GM12878 (cell line): ENCODE data around the gene SAYSD1. TPM values are rescaled to one million over a fixed set of nuclear protein-coding genes. Genes with fewer than 3 reads are reported as not detected.

ENCODE experiments used
- SIX5 ChIP-seq: IDR thresholded peaks from 2 replicates; pipeline ENCODE4 v1.6.1; 2011; ENCODE audit warnings: mild to moderate bottlenecking, low read depth, low read length, moderate library complexity; ENCODE audit not compliant: severe bottlenecking
- SMAD5 ChIP-seq: IDR thresholded peaks from 2 replicates; pipeline ENCODE4 v1.6.1; 2016; ENCODE audit warnings: antibody characterized with exemption, low read depth
- SPI1 ChIP-seq: IDR thresholded peaks from 2 replicates; pipeline ENCODE4 v1.6.1; 2011; ENCODE audit warnings: low read depth, mild to moderate bottlenecking, low read length, moderate library complexity, borderline replicate concordance; ENCODE audit not compliant: insufficient read depth
- SREBF2 ChIP-seq: IDR thresholded peaks from 2 replicates; pipeline ENCODE4 v1.6.1; 2012; ENCODE audit warnings: mild to moderate bottlenecking, low read length
- polyA plus RNA-seq, 11 experiments: library from polyadenylated mRNA; depleted of rRNA in 4 of 11; unstranded in 6 of 11; stranded (reverse) in 5 of 11; fragments of >200 nt; fragmentation: Nextera tagmentation in 4 of 11; fragmentation: Illumina TruSeq in 1 of 11; extraction: Ambion mirVana in 4 of 11; extraction: Trizol in 1 of 11; gene quantifications; 1 replicate in 1 of 11; 2 replicates in 10 of 11; pipeline versions ENCODE4 v1.2.1 to v1.2.3, GENCODE V29; 2011 to 2016; ENCODE audit warnings: inconsistent platforms in 2 of 11, missing spikeins in 2 of 11, low read depth in 1 of 11
- total RNA-seq, 4 experiments: library from RNA; depleted of rRNA in 3 of 4; stranded (reverse); fragments of >200 nt in 3 of 4; fragmentation: Illumina TruSeq in 1 of 4; extraction: Trizol in 1 of 4; gene quantifications; 2 replicates each; pipeline versions ENCODE4 v1.2.1 to v1.2.3, GENCODE V29; 2013 to 2021
- TF ChIP-seq, protein P1 (sequence below): IDR thresholded peaks from 2 replicates; pipeline ENCODE4 v1.6.1; 2012; ENCODE audit warnings: mild to moderate bottlenecking, low read depth, low read length
- TF ChIP-seq, protein P2 (sequence below): fragments of 450-650 bp; formaldehyde crosslinking; IDR thresholded peaks from 2 replicates; pipeline ENCODE4 v1.5.0; 2022; ENCODE audit warnings: mild to moderate bottlenecking, missing genetic modification characterization

SAYSD1 gene
- total and polyA plus RNA-seq, 10 of the 15 experiments (the other 5 are each of a cell fraction or from before 2014, with no cell fraction given), result 1.5 to 7.3 (median 6.4) TPM

DNA sequence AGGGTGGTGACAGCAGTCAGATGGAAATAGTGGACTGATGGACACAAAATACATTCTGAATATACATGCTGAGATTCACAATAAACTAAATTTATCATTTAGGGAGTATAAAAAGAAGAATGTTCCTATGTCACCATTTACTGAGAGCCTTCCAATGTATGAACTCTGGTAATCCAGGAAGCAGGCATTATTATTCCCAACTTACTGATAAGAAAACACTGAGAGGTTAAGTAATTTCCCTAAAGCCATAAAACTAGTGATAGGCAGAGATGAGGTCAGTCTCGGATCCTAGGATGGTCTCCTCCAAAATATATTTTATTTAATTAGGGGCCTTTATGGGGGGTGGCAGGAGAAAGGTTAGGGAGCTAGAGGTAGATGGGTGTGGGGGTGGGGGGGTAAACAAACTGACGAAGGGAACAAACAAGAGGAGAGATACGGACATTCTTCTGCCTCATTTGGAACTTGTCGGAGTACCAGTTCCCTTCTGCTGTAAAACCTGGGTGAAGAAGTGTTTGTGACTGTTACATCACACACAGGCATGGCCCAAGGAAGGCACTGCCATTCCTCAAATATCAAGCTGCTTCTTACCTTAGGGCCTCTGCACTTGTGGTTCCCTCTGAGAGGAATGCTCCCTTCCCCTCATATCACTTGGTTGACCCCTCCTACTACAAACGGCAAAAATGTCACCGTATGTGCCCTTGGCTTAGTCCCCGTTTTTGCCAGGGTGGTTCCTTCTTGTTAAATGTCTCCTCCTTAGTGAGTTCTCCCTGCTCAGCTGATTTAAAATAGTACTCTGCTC lies 6.7 kb downstream of the SAYSD1 start (continued):
- TF ChIP-seq, protein P1, sequence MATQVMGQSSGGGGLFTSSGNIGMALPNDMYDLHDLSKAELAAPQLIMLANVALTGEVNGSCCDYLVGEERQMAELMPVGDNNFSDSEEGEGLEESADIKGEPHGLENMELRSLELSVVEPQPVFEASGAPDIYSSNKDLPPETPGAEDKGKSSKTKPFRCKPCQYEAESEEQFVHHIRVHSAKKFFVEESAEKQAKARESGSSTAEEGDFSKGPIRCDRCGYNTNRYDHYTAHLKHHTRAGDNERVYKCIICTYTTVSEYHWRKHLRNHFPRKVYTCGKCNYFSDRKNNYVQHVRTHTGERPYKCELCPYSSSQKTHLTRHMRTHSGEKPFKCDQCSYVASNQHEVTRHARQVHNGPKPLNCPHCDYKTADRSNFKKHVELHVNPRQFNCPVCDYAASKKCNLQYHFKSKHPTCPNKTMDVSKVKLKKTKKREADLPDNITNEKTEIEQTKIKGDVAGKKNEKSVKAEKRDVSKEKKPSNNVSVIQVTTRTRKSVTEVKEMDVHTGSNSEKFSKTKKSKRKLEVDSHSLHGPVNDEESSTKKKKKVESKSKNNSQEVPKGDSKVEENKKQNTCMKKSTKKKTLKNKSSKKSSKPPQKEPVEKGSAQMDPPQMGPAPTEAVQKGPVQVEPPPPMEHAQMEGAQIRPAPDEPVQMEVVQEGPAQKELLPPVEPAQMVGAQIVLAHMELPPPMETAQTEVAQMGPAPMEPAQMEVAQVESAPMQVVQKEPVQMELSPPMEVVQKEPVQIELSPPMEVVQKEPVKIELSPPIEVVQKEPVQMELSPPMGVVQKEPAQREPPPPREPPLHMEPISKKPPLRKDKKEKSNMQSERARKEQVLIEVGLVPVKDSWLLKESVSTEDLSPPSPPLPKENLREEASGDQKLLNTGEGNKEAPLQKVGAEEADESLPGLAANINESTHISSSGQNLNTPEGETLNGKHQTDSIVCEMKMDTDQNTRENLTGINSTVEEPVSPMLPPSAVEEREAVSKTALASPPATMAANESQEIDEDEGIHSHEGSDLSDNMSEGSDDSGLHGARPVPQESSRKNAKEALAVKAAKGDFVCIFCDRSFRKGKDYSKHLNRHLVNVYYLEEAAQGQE, result no peak
- TF ChIP-seq SPI1, result no peak
- TF ChIP-seq, protein P2, sequence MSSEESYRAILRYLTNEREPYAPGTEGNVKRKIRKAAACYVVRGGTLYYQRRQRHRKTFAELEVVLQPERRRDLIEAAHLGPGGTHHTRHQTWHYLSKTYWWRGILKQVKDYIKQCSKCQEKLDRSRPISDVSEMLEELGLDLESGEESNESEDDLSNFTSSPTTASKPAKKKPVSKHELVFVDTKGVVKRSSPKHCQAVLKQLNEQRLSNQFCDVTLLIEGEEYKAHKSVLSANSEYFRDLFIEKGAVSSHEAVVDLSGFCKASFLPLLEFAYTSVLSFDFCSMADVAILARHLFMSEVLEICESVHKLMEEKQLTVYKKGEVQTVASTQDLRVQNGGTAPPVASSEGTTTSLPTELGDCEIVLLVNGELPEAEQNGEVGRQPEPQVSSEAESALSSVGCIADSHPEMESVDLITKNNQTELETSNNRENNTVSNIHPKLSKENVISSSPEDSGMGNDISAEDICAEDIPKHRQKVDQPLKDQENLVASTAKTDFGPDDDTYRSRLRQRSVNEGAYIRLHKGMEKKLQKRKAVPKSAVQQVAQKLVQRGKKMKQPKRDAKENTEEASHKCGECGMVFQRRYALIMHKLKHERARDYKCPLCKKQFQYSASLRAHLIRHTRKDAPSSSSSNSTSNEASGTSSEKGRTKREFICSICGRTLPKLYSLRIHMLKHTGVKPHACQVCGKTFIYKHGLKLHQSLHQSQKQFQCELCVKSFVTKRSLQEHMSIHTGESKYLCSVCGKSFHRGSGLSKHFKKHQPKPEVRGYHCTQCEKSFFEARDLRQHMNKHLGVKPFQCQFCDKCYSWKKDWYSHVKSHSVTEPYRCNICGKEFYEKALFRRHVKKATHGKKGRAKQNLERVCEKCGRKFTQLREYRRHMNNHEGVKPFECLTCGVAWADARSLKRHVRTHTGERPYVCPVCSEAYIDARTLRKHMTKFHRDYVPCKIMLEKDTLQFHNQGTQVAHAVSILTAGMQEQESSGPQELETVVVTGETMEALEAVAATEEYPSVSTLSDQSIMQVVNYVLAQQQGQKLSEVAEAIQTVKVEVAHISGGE (CRISPR knock-in tag), result no peak
- TF ChIP-seq SREBF2, result no peak
- TF ChIP-seq SIX5, result no peak
- no peak for TF ChIP-seq SMAD5
